Gastroesophageal sphincter (tissue), 4 donors: ENCODE measurements around the gene TMEM184A. TPM values are rescaled to one million over a fixed set of nuclear protein-coding genes. Genes with fewer than 3 reads are reported as not detected.
"Not testable (repeated sequence)": the region's sequence is repeated elsewhere in the genome, so short reads cannot be mapped to it uniquely, and the experiment has no call there.

ENCODE experiments used
- ATAC-seq: fragments of 150-250 bp; one replicate; pipeline ENCODE4 v1.9.1; 2016; ENCODE audit warnings: mild to moderate bottlenecking, moderate library complexity
- H3K27ac ChIP-seq, 4 donors: fragments of 200-600 bp; sonication (generic) in 3 of 4; 1 replicate in 3 of 4; 2 replicates in 1 of 4; pipeline ENCODE4 v1.5.1; 2016 to 2019
- H3K27me3 ChIP-seq: fragments of 200-600 bp; sonication (generic); one replicate; pipeline ENCODE4 v1.5.1; 2019
- H3K36me3 ChIP-seq, 2 donors: fragments of 200-600 bp; sonication (generic); one replicate each; pipeline ENCODE4 v1.5.1; 2019; ENCODE audit warnings: control low read depth in 1 of 2
- H3K4me1 ChIP-seq, 3 donors: fragments of 200-600 bp; sonication (generic); 1 replicate in 2 of 3; 2 replicates in 1 of 3; pipeline ENCODE4 v1.5.1; 2016 to 2019; ENCODE audit warnings: control low read depth in 2 of 3
- H3K4me3 ChIP-seq, 2 donors: fragments of 200-600 bp; sonication (generic); one replicate each; pipeline ENCODE4 v1.5.1; 2019; ENCODE audit warnings: mild to moderate bottlenecking in 1 of 2, moderate library complexity in 1 of 2
- H3K9me3 ChIP-seq, 3 donors: fragments of 200-600 bp; sonication (generic); one replicate each; pipeline ENCODE4 v1.5.1; 2017 to 2019; ENCODE audit warnings: control low read depth in 2 of 3
- CTCF ChIP-seq, 4 experiments: fragments of 200-600 bp in 2 of 4; fragments of 450-650 bp in 2 of 4; sonication (generic) in 1 of 4; IDR thresholded peaks; one replicate each; pipeline ENCODE4 v1.5.1; 2017 to 2019; ENCODE audit warnings: antibody characterized with exemption in 4 of 4, mild to moderate bottlenecking in 2 of 4, moderate library complexity in 2 of 4
- EP300 ChIP-seq: sonication (generic); formaldehyde crosslinking; IDR thresholded peaks from one replicate; pipeline ENCODE4 v1.6.1; 2017; ENCODE audit warnings: antibody characterized with exemption, mild to moderate bottlenecking
- POLR2A ChIP-seq, 2 donors: fragments of 450-650 bp; IDR thresholded peaks; one replicate each; pipeline ENCODE4 v1.6.1; 2017; ENCODE audit warnings: antibody characterized with exemption in 2 of 2, mild to moderate bottlenecking in 2 of 2, moderate library complexity in 1 of 2
- POLR2AphosphoS5 ChIP-seq: sonication (generic); formaldehyde crosslinking; IDR thresholded peaks from one replicate; pipeline ENCODE4 v1.6.1; 2017; ENCODE audit warnings: antibody characterized with exemption
- WGBS, 2 donors: methylation state at CpG; one replicate each; pipeline ENCODE4 v1.1.5; 2018; ENCODE audit warnings: low coverage in 1 of 2; 5-methylcytosine and 5-hydroxymethylcytosine counted together
- total RNA-seq, 4 donors: library from RNA; depleted of rRNA; stranded (reverse); fragments of >200 nt; gene quantifications; one replicate each; pipeline ENCODE4 v1.1.0, GENCODE V29; 2016

TMEM184A gene
- total RNA-seq, 4 donors from 2014 or later, result 0.15 to 1.5 (median 0.31) TPM; not detected in 1

- ATAC-seq, result no peak
- Histone ChIP-seq H3K9me3 (peaks cover 0 to 9% (median 0%) of the 10 kb centered on the region in 3 donors), H3K4me1 (peaks cover 0 to 9% (median 0%) of the 10 kb centered on the region in 3 donors), H3K27me3 (peaks cover 60% of the 10 kb centered on the region), H3K36me3 (no peaks in the 10 kb centered on the region), H3K4me3 (no peak overlapping the region), H3K27ac (no peak overlapping the region)
- WGBS, 2 donors, result 55% methylated on average over 4 of the region's 42 CpGs; no CpG with 5 or more reads in 1 of the 2 donors
- no peak for TF ChIP-seq EP300
Measured at GRCh38 chr7:1586827-1587705, 31.1 kb upstream of the TMEM184A start.

- peaks cover 0 to 9% (median 0%) of the 10 kb centered on the region in 3 donors for H3K4me1 ChIP-seq
- 73 to 81% methylated on average over 8 to 12 of the region's 34 CpGs for WGBS, 2 donors
- H3K36me3 ChIP-seq, result no peaks in the 10 kb centered on the region
- peaks cover 0 to 9% (median 0%) of the 10 kb centered on the region in 3 donors for H3K9me3 ChIP-seq
- peaks cover 52% of the 10 kb centered on the region for H3K27me3 ChIP-seq
- H3K4me3 ChIP-seq, result no peak overlapping the region
- no peak overlapping the region for H3K27ac ChIP-seq
- no peak for ATAC-seq
- TF ChIP-seq POLR2AphosphoS5, result no peak
- TF ChIP-seq POLR2A (IDR thresholded peaks at IDR 0.05), result no peak
- no peak for TF ChIP-seq EP300
- no peak for TF ChIP-seq CTCF (IDR thresholded peaks at IDR 0.05)
Measured at GRCh38 chr7:1586126-1586826, 30.3 kb upstream of the TMEM184A start.

- H3K27ac ChIP-seq, result no peak overlapping the region
- H3K4me3 ChIP-seq, result no peak overlapping the region
- peaks cover 43% of the 10 kb centered on the region for H3K27me3 ChIP-seq
- H3K9me3 ChIP-seq, result peaks cover 0 to 9% (median 0%) of the 10 kb centered on the region in 3 donors
- no CpG with 5 or more reads among the region's 37 CpGs for WGBS, 2 donors
- no peaks in the 10 kb centered on the region for H3K36me3 ChIP-seq
- no peak for TF ChIP-seq POLR2A (IDR thresholded peaks at IDR 0.05)
- no peak for TF ChIP-seq EP300
- no peak for TF ChIP-seq CTCF (IDR thresholded peaks at IDR 0.05)
- TF ChIP-seq POLR2AphosphoS5, result no peak
- peaks cover 0 to 9% (median 0%) of the 10 kb centered on the region in 3 donors for H3K4me1 ChIP-seq
- no peak for ATAC-seq
Measured at GRCh38 chr7:1585142-1585981, 29.4 kb upstream of the TMEM184A start.

- ATAC-seq, result no peak
- H3K9me3 ChIP-seq, result peaks cover 0 to 9% (median 0%) of the 10 kb centered on the region in 3 donors
- H3K4me3 ChIP-seq, result no peak overlapping the region
- H3K27me3 ChIP-seq, result peaks cover 36% of the 10 kb centered on the region
- peaks cover 0 to 11% (median 0%) of the 10 kb centered on the region in 3 donors for H3K4me1 ChIP-seq
- no peaks in the 10 kb centered on the region for H3K36me3 ChIP-seq
- H3K27ac ChIP-seq, result no peak overlapping the region
- 80 to 83% methylated on average over 1 to 10 of the region's 18 CpGs for WGBS, 2 donors
- TF ChIP-seq CTCF (IDR thresholded peaks at IDR 0.05) (no peak), POLR2AphosphoS5 (no peak), POLR2A (IDR thresholded peaks at IDR 0.05) (no peak), EP300 (no peak)
Measured at GRCh38 chr7:1584700-1585099, 28.7 kb upstream of the TMEM184A start.

- WGBS, 2 donors, result 85 to 89% methylated on average over 9 to 15 of the region's 19 CpGs
- H3K36me3 ChIP-seq, H3K4me3 ChIP-seq, H3K9me3 ChIP-seq, H3K27ac ChIP-seq, ATAC-seq: not testable (repeated sequence)
- peaks cover 23% of the 10 kb centered on the region for H3K27me3 ChIP-seq
- peaks cover 0 to 17% (median 4%) of the 10 kb centered on the region in 3 donors for H3K4me1 ChIP-seq
Measured at GRCh38 chr7:1583241-1583930, 27.4 kb upstream of the TMEM184A start.
